Panc1 (cell line): ENCODE measurements around the gene OPA1. TPM values are rescaled to one million over a fixed set of nuclear protein-coding genes. Genes with fewer than 3 reads are reported as not detected.

Experiments
- ATAC-seq: fragments of 200-7000 bp; cut with Tn5 transposase; 2 replicates; pipeline ENCODE4 v1.9.1; 2020; ENCODE audit warnings: mild to moderate bottlenecking, moderate library complexity
- BruUV-seq: library from RNA; stranded (reverse); fragments of 400-500 nt; replicated peaks from 2 replicates; lab custom pipeline; 2021; lab: Mats Ljungman, UMichigan
- CTCF ChIA-PET: fragments of 300-600 bp; sonication (Branson Sonifier 250); formaldehyde crosslinking; loops from one replicate; lab custom pipeline; 2022; ENCODE audit warnings: antibody characterized with exemption; lab: Charles Lee
- POLR2A ChIA-PET: fragments of 300-600 bp; sonication (Branson Sonifier 250); formaldehyde crosslinking; loops from one replicate; lab custom pipeline; 2022; ENCODE audit warnings: antibody characterized with exemption; lab: Charles Lee
- DNase-seq: peaks from one replicate; pipeline ENCODE4 v3.0.0-alpha.2; 2010; ENCODE audit warnings: low read depth, low spot score
- H3K27ac ChIP-seq: 2 replicates; pipeline ENCODE4 v1.5.1; 2011; ENCODE audit warnings: mild to moderate bottlenecking, low read length, inconsistent platforms
- H3K27me3 ChIP-seq: fragments of 200-500 bp; sonication (Bioruptor generic); 2 replicates; pipeline ENCODE4 v1.6.0; 2014; ENCODE audit warnings: low read length, inconsistent platforms; ENCODE audit not compliant: control insufficient read depth, insufficient read depth
- H3K36me3 ChIP-seq: fragments of 200-500 bp; sonication (Bioruptor generic); 2 replicates; pipeline ENCODE4 v1.5.1; 2014; ENCODE audit warnings: inconsistent platforms, mild to moderate bottlenecking, low read length, moderate library complexity; ENCODE audit not compliant: control insufficient read depth, insufficient read depth
- H3K4me1 ChIP-seq: 2 replicates; pipeline ENCODE4 v1.5.1; 2011; ENCODE audit warnings: inconsistent platforms, mild to moderate bottlenecking, low read length, moderate library complexity; ENCODE audit not compliant: control insufficient read depth, insufficient read depth
- H3K4me3 ChIP-seq, 2 experiments: 2 replicates each; pipeline ENCODE4 v1.5.1; 2011 to 2012; ENCODE audit warnings: low read depth in 2 of 2, low read length in 2 of 2, mild to moderate bottlenecking in 2 of 2, inconsistent platforms in 1 of 2, moderate library complexity in 1 of 2
- H3K9me3 ChIP-seq: fragments of 200-500 bp; sonication (Bioruptor generic); 2 replicates; pipeline ENCODE4 v1.5.1; 2014; ENCODE audit warnings: low read depth, mild to moderate bottlenecking, inconsistent platforms, low read length, moderate library complexity; ENCODE audit not compliant: control insufficient read depth, insufficient read depth
- POLR2AphosphoS5 ChIP-seq: IDR thresholded peaks from 2 replicates; pipeline ENCODE4 v1.6.1; 2012; ENCODE audit warnings: mild to moderate bottlenecking, low read depth, low read length, moderate library complexity
- SIN3A ChIP-seq: IDR thresholded peaks from 2 replicates; pipeline ENCODE4 v1.6.1; 2012; ENCODE audit warnings: low read depth, mild to moderate bottlenecking, low read length, moderate library complexity, borderline replicate concordance; ENCODE audit not compliant: insufficient read depth
- TCF7L2 ChIP-seq: IDR thresholded peaks from 2 replicates; pipeline ENCODE4 v1.6.1; 2011; ENCODE audit warnings: mild to moderate bottlenecking, low read depth, low read length, inconsistent platforms
- in situ Hi-C: cut with HindIII; loops from 2 replicates; pipeline ENCODE4 v1.10.0; 2016; ENCODE audit warnings: low sequenced_read_pairs, low pct_unique_long_range_greater_than_20kb
- intact Hi-C: fragments of 100-400 bp; cut with micrococcal nuclease; formaldehyde crosslinking; loops from one replicate; pipeline ENCODE4 v1.10.0; 2022; ENCODE audit not compliant: unreplicated experiment
- total RNA-seq: library from RNA; stranded (reverse); gene quantifications from one replicate; pipeline ENCODE4 v1.2.1, GENCODE V29; 2021; ENCODE audit not compliant: unreplicated experiment
- TF ChIP-seq, protein P1 (sequence below): fragments of 450-650 bp; IDR thresholded peaks from 2 replicates; pipeline ENCODE4 v1.5.1; 2017; ENCODE audit warnings: mild to moderate bottlenecking
- TF ChIP-seq, protein P2 (sequence below), 2 experiments: IDR thresholded peaks; 2 replicates each; pipeline ENCODE4 v1.6.1; 2011 to 2012; ENCODE audit warnings: low read depth in 2 of 2, control low read depth in 1 of 2, low read length in 1 of 2, mild to moderate bottlenecking in 1 of 2, moderate library complexity in 1 of 2; ENCODE audit not compliant: insufficient read depth in 1 of 2

OPA1 gene
- total RNA-seq, 1 experiment from 2014 or later, result 109 TPM

DNA sequence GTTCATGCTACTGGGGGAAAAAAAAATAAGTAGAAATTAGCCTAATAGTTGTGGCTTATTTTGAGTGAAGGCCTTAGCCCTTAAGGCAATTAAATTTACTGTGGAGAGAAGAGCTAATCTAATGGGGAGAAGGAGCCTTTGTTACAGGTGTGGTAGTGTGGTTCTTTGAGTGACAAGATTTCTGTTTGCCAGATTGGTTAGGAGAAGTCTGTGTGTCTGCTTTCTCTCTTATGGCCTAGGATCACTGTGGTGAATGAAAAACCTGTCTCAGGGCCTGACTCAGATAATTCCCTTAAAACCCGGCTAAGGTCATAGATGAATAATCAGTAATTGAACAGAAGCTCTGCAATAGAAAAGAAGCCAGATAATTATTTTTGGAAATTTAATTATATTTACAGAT, 27.0 kb downstream of the OPA1 start:
- H3K9me3 ChIP-seq, result no peaks in the 10 kb centered on the region
- CTCF ChIA-PET, result no interaction called here
- H3K27me3 ChIP-seq, result no peaks in the 10 kb centered on the region
- intact Hi-C loops, result no loop called here
- peaks cover 18% of the 10 kb centered on the region for H3K36me3 ChIP-seq
- POLR2A ChIA-PET, result no interaction called here
- in situ Hi-C loops, result no loop called here
- ATAC-seq, result no peak
- DNase-seq, result no peak
- TF ChIP-seq TCF7L2 (no peak), SIN3A (no peak), POLR2AphosphoS5 (no peak)
- TF ChIP-seq, protein P1, sequence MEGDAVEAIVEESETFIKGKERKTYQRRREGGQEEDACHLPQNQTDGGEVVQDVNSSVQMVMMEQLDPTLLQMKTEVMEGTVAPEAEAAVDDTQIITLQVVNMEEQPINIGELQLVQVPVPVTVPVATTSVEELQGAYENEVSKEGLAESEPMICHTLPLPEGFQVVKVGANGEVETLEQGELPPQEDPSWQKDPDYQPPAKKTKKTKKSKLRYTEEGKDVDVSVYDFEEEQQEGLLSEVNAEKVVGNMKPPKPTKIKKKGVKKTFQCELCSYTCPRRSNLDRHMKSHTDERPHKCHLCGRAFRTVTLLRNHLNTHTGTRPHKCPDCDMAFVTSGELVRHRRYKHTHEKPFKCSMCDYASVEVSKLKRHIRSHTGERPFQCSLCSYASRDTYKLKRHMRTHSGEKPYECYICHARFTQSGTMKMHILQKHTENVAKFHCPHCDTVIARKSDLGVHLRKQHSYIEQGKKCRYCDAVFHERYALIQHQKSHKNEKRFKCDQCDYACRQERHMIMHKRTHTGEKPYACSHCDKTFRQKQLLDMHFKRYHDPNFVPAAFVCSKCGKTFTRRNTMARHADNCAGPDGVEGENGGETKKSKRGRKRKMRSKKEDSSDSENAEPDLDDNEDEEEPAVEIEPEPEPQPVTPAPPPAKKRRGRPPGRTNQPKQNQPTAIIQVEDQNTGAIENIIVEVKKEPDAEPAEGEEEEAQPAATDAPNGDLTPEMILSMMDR, result no peak
- TF ChIP-seq, protein P2, sequence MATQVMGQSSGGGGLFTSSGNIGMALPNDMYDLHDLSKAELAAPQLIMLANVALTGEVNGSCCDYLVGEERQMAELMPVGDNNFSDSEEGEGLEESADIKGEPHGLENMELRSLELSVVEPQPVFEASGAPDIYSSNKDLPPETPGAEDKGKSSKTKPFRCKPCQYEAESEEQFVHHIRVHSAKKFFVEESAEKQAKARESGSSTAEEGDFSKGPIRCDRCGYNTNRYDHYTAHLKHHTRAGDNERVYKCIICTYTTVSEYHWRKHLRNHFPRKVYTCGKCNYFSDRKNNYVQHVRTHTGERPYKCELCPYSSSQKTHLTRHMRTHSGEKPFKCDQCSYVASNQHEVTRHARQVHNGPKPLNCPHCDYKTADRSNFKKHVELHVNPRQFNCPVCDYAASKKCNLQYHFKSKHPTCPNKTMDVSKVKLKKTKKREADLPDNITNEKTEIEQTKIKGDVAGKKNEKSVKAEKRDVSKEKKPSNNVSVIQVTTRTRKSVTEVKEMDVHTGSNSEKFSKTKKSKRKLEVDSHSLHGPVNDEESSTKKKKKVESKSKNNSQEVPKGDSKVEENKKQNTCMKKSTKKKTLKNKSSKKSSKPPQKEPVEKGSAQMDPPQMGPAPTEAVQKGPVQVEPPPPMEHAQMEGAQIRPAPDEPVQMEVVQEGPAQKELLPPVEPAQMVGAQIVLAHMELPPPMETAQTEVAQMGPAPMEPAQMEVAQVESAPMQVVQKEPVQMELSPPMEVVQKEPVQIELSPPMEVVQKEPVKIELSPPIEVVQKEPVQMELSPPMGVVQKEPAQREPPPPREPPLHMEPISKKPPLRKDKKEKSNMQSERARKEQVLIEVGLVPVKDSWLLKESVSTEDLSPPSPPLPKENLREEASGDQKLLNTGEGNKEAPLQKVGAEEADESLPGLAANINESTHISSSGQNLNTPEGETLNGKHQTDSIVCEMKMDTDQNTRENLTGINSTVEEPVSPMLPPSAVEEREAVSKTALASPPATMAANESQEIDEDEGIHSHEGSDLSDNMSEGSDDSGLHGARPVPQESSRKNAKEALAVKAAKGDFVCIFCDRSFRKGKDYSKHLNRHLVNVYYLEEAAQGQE (IDR thresholded peaks at IDR 0.05; ENCODE audit: insufficient read depth in 1 of 2, low read depth in 2 of 2, low read length in 1 of 2), result no peak
- no peak overlapping the region for H3K4me3 ChIP-seq
- TSS peak; percentile 8 for BruUV-seq
- no peaks in the 10 kb centered on the region for H3K4me1 ChIP-seq
- H3K27ac ChIP-seq, result no peak overlapping the region

DNA sequence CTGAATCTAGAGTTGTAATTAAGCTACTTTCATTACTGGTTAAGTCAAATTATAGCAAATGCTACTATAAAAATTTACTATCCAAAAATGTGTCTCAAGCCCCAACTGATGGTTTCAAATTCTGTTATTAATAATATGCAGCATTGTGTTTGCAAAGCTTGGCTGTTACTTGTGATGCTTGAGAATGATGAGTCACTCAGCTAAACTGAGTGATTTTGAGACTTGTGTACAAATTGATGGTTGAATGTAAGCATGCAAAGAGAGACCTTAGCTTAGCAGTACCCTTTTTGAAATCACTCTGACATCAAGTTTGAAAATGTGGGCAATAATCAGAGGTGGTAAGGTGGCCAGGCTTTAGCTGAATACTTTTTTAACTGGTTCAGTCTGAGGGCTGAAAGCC, 27.6 kb downstream of the OPA1 start:
- no peaks in the 10 kb centered on the region for H3K27me3 ChIP-seq
- peaks cover 18% of the 10 kb centered on the region for H3K36me3 ChIP-seq
- no TSS peak for BruUV-seq
- ChIA-PET CTCF (no interaction called here), POLR2A (no interaction called here)
- no peak for DNase-seq
- H3K4me3 ChIP-seq, result no peak overlapping the region
- H3K9me3 ChIP-seq, result no peaks in the 10 kb centered on the region
- in situ Hi-C loops (no loop called here), intact Hi-C loops (no loop called here)
- H3K27ac ChIP-seq, result no peak overlapping the region
- H3K4me1 ChIP-seq, result no peaks in the 10 kb centered on the region
- TF ChIP-seq, protein P1, result no peak
- TF ChIP-seq, protein P2 (IDR thresholded peaks at IDR 0.05; ENCODE audit: insufficient read depth in 1 of 2, low read depth in 2 of 2, low read length in 1 of 2), result no peak
- TF ChIP-seq SIN3A, result no peak
- TF ChIP-seq POLR2AphosphoS5, result no peak
- TF ChIP-seq TCF7L2, result no peak
- no peak for ATAC-seq
